OCI-M1 (cell line): ENCODE data around the gene STING1.
A peak's percentile ranks its signal among the peaks of the same experiment; 100 is the strongest.
"Not testable (repeated sequence)": the region's sequence is repeated elsewhere in the genome, so short reads cannot be mapped to it uniquely, and the experiment has no call there.

Experiments used
- DNase-seq: peaks from one replicate; lab custom pipeline; 2025; lab: John Stamatoyannopoulos, UW

Gene STING1

DNA sequence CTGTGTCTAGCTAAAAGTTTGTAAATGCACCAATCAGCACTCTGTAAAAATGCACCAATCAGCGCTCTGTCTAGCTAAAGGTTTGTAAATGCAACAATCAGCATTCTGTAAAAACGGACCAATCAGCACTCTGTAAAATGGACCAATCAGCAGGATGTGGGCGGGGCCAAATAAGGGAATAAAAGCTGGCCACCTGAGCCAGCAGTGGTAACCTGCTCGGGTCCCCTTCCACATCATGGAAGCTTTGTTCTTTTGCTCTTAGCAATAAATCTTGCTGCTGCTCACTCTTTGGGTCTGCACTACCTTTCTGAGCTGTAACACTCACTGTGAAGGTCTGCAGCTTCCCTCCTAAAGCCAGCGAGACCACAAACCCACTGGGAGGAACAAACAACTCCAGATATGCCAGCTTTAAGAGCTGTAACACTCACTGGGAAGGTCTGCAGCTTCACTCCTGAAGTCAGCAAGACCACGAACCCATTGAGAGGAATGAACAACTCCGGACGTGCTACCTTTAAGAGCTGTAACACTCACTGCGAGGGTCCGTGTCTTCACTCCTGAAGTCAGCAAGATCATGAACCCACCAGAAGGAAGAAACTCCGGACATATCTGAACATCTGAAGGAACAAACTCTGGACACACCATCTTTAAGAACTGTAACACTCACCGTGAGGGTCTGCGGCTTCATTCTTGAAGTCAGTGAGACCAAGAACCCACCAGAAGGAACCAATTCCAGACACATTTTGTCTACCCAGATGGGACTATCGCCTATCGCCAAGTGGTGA lies 20.7 kb upstream of the STING1 start:
- DNase-seq: not testable (repeated sequence)

DNA sequence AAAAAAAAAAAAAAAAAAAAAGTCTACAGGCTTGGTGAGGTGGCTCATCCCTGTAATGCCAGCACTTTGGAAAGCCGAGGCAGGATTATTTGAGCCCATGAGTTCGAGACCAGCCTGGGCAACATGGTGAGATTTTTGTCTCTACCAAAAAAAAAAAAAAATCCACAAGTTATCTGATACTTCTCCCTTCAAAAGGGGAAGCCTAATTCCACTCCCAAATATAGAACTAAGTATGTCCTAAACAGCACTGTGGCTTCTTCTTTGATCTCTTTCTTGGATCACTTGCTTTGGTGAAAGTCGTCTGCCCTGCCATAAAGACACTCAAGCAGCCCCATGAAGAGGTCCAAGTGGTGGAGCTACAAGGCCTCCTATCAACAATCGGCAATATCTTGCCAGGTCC lies 18.8 kb upstream of the STING1 start:
- peak; percentile 25 for DNase-seq

DNA sequence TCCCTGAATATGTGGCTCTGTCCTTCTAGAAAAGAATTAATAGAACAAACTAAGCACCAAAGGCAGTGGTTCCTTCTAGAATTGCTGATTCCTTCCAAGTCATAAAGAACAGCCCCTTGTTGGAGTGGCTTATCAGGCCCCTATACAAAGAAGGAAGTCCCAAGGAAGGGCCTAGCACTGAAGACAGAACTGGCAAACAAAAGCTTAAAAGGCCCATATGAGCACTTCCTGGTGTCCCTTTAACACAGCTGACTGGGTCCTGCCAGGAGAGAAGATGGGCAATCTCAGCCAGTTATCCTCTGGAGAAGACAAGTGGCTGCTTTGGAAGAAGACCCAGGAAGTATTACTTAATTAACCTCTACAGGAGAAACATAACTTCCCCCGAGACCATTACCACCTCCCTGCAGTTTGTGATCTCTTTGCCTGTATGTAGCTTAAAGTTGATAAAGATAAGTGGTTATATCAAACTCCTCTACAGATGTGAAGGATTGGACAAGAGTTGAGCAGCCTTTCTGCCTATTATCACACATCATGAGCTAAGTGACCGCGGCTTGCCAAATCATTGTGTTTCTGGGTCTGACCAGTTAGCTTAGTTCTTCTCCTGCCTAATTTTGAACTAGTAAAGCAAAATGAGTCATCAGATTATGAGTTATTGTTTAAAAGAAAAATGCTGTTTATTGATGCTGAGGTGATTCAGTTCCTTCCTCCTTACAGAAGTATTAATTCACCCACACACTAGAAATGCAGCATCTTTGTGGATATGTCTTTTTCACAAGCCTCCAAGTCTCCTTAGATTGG lies 13.3 kb upstream of the STING1 start:
- DNase-seq: peak; percentile 68

DNA sequence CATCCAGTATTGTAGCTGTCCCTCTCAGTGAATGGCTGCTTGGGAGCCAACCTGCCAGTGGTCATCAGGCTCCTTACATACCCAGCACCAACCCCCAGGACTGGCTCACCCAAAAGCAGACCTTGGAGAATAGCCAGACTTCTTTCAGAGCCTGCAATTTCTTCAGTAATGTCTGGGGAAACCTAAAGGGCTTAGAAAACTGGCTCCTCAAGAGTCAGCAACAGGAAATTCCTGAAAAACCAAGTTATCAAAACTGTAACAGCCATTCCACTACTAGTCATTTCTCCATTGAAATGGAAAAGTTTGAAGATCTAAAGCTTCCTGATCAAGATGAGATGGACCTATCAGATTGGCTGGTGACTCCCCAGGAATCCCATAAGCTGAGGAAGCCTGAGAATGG lies 12.3 kb upstream of the STING1 start:
- DNase-seq: no peak

DNA sequence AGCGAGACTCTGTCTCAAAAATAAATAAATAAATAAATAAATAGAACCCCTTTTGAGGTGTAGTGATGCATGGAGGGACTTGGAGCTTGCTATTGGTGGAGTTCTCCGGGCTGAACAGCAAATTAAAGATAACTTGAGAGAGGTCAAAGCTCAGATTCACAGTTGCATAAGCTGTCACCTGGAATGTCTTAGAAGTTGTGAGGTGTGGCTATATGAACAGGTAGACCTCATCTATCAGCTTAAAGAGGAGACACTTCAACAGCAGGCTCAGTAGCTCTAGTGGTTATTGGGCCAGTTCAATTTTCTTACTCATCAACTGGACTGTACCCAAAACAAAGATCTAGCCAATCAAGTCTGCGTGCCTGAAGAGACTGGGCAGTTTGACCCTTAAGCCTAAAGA lies 11.7 kb upstream of the STING1 start:
- DNase-seq: no peak

DNA sequence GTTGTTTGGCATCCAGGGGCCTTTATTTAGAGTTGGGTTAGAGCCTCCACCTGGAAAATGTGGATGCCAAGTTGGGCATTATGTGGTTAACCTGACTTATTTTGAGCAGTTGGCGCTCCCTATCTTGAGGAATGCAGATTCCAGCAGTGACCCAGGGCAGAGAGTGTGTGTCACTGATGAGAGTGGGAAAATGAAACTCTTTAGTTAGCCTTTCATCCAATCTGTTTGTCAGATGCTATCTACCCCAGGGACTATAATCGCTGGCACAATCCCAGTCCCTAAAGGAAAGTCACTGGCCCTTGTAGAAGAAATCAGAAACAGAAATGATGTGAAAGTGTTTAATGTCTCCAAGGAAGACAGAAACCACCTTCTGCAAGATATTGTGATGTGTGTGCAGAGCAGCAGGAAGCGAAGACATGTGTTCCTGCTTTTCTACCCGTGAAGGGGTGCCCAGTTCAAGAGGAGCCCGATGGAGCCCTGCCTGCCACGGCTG lies 10.2 kb upstream of the STING1 start:
- DNase-seq: peak; percentile 43

DNA sequence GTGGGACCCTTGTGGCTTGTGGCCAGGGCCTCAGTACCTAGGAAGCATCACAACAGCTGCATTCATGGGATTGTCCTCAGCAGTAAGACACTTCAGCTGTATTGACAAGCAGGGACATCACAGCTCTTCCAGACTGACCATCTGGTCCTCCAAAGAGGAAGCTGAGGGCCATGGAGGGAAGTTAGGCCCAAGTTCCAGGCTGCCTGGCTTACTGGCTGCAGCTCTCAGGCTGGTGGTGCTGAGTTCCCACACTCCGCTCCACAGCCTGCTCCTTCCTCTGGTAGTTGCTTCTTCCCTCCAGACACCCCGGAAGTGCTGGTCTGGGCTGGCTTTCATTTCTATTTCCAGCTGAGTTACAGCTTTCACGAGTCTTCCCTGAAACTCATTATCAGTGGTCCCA lies 5.7 kb upstream of the STING1 start:
- DNase-seq: peak; percentile 19

DNA sequence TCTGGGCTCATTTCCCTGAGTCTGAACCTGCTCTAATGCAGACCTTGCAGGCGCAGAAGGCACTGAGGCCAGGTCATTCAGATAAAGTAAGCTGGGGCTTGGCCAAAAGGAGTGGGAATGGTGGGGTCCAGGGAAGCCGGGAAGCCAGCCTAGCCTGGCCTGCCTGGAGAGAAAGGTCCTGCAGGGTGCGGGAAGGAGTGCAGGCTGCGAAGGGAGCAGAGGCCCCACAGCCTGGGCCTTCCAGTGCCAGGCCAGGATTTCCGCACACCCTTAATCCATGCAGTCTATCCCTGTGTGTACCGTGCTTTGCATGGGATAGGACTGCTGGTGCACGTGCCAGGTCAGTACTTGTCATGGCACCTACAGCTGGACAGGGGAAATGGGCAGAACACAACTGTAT lies 3.6 kb upstream of the STING1 start:
- DNase-seq: no peak

DNA sequence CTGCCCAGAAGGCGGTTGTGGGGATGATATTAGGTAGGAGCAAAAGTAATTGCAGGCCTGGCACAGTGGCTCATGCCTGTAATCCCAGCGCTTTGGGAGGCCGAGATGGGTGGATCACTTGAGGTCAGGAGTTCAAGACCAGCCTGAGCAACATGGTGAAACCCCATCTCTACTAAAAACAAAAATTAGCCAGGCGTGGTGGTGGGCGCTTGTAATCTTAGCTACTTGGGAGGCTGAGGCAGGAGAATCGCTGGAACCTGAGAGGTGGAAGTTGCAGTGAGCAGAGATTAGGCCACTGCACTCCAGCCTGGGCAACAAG lies 291 bp upstream of the STING1 start:
- not testable (repeated sequence) for DNase-seq

DNA sequence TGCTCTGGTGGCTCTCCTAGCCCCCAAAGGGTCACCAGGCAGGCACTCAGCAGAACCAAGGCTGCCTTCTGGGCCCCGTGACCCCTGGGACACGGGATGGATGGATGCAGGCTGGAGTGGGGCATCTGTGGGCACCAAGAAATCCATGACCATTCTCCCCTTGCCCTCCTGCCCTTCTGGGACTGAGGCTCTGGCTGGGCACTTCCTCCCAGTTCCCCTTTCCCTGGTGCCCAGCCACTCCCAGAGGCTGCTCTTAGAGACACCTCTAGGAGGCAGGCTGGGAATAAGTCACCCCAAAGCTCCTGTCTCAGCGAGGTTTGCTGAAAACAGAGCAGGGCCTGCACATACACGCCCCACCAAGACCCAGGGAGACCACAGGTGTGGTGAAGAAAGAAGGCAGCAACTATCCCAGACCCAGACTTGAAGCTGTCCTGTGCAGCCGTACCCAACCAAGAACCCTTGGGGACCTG lies 943 bp downstream of the STING1 start:
- DNase-seq: peak; percentile 74

DNA sequence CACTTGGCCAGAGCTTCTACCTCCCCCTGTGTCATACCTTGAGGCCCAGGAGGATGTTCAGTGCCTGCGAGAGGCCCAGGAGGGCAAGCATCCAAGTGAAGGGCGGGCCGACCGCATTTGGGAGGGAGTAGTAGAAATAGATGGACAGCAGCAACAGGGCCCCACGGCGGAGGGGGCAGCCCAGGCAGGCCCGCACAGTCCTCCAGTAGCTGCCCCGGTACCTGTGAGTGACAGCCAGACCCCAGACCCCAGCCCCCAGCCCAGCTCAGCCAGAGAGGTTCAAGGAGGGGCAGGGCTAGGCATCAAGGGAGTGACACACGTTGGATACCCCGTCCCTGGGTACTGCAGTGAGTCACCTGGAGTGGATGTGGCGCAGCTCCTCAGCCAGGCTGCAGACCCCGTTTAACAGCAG lies 1.4 kb downstream of the STING1 start:
- DNase-seq: peak; percentile 54

DNA sequence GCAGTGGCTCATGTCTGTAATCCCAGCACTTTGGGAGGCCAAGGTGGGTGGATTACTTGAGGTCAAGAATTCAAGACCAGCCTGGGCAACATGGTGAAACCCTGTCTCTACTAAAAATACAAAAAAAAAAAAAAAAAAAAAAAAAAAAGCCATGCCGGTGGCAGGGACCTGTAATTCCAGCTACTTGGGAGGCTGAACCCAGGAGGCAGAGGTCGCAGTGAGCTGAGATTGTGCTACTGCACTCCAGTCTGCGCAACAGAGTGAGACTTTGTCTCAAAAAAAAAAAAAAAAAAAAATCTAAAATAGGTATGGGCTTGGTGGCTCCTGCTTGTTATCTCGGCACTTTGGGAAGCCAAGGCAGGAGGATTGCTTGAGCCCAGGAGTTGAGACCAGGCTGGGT lies 2.8 kb downstream of the STING1 start:
- not testable (repeated sequence) for DNase-seq

DNA sequence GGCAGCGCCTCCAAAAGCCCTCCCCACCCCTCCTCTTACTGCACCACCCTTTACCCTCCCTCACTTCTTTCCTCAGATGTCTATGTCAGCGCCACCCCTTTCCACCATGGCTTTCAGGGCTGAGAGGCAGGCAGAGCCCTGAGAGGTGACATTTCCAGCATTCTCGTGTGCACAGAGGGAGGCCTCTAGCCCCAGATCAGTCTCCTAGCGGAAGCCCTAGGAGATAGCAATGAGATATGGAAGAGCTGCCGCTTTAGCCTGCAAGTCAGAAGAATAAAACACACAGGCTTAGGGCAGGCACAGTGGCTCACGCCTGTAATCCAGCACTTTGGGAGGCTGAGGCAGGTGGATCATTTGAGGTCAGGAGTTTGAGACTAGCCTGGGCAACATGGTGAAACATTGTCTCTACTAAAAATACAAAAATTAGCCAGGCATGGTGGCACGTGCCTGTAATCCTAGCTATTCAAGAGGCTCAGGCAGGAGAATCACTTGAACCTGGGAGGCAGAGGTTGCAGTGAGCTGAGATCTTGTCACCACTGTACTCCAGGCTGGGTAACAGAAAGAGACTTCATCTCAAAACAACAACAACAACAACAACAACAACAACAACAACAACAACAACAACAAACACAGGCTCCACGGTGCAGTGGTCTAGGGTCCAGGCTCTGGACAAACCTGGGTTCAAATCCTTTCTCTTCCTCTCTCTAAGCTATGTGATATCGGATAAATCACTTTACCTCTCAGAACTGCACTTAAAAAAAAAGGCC lies 3.7 kb downstream of the STING1 start:
- DNase-seq: peak; percentile 63

DNA sequence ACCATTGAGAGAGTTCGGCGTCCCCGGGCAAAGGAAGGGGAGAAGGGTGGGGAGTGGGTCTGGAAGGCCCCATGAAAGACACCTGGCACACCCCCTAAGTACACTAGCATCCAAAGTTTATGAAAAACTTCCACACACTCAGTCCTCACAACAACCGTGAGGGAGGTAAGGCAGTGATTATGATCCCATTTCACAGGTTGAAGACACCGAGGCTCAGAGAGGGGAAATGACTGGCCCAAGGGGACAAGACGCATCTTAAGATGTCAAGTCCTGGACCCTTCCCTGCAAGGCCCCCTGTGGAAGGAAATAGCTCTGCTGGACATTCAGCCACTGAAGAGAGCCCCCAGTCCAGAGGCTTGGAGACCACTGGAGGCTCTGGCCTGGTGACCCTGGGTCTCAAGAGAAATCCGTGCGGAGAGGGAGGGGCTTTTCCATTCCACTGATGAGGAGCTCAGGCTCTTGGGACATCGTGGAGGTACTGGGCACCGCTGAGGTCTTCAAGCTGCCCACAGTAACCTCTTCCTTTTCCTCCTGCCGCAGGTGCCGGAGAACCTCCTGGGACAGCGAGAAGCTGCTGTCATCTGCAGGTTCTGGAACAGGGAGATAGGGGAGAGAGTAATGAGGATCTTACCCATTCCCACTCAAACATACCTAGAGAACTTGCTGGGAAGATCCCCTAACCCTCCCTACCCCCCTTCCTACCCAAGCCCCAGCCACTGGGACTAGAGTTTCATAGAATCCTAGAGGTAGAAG lies 6.5 kb downstream of the STING1 start:
- DNase-seq: peak; percentile 40

DNA sequence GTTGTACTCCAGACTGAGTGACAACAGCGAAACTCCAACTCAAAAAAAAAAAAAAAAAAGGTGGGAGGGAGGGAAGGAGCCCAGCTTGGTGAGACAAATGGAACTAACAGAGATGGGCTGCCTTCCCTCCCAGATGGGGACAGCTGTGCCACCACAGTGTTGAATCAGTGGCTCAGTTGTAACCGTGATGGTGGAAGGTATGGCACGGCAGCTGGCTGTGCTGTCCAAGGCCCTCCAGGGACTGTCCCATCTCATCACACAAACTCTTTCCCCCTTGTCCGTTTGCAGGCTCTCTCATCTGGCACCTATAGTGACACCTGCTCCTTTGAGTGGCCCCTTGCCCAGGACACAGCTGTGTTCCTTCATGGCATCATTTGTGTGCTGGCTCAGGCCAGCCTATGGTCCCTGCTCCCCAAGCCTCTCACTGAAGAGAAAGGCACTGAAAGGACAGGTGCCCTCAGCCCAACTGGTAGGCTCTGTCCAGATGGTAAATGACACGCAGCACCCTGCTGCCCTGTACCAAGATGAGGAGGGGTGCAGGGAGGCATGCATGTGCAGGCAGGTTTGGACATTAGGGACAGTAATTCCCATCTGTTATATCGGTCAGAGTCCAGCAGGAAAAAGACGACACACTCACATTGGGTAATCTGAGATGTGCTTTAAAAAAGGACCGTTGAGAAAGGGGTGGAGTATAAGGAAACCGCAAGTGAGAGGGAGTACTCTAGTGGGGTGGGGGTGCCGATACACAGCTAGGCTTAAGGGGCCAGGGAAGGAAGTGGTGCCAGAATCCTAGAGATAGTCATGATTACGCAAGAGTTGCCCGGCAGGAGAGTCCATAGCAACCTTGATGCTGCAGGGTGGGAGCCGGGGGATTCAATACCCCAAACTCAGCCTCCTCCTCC lies 7.4 kb downstream of the STING1 start:
- DNase-seq: peak; percentile 97

DNA sequence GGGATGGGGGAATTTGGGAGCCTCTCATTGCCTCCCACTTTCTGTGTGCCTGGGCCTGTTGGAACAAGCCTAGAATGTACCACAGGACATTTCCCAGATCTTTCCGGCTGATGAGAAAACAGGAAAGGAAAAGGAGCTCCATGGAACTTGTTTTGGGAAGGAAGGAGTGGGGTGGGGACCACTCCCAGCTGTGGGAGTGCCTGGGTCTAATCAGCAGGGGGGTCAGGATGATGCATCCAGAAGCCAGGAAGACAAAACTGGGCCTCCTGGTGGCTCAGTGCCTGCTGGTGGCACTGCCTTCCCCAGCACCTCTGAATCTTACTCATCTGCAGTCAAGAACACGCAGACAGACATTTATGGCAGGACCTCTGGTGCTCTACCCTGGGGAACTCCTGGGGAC lies 9.0 kb downstream of the STING1 start:
- no peak for DNase-seq

DNA sequence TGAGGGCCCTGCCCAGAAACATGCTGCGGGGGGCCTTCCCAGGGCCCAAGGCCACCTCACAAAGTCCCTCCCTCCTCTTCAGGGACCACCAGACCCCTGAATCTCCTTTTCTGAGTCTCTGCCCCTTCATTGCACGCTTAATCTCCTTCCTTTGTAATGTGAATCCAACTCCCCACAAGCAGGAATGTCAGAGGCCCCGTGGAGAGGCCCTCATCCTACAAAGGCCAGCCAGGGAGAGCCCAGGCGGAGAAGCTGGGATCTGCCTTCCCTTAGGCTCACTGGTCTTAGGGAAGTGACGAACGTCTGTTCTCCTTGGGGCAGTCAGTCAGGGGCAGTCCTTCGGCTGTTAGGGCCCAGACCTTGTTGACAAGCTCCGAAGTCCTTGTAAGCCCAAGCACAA lies 9.5 kb downstream of the STING1 start:
- DNase-seq: no peak

DNA sequence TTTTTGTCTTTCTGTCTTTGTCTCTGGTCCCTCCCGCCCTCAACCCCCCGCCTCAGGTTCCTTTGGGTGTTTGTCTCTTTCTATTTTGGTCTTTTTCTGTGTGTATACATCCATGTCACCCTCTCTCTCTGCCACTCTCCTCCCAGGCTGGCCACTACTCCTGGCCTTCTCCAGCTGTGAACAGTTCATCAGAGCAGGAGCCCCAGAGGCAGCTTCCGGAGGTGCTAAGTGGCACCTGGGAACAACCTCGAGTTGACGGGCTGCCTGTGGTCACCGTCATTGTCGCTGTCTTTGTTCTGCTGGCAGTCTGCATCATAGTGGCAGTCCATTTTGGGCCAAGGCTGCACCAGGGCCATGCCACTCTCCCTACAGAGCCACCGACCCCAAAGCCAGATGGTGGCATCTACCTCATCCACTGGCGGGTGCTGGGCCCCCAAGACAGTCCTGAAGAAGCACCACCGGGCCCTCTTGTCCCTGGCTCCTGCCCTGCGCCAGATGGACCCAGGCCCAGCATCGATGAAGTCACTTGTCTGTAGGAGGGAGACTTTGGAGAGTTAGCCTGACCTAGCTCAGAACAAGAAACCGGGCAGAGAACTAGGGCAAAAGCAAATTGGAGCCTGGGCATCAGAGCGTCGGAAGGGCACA lies 10.1 kb downstream of the STING1 start:
- DNase-seq: no peak

DNA sequence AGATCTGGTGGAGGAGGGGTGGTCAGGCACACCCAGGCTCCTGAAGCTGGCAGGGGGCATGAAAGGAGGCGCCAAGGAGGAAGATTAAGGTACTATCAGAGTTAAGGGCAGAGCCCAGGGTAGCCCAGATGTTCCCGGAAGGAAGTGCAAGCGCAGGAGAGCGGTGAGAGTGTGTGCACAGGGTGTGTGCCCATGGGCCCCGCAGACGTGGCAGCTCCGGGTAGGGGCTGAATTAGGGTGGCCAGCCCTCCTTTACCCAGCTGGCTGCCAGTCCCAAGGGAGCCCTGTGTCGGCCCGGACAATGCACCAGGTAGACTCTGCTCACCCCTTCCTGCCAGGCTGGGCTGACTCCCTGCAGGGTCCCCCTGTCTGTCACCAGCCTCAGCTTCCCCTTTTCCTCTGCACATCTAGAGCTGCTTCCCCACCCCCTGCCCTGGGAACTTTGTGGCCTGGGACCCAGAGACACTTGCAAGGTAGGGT lies 11.7 kb downstream of the STING1 start, which contains the start of gene SMIM33:
Gene SMIM33, plus strand, starts transcription at position 184 of the 480 bp plus-strand sequence. Its CDS starts 118 bp downstream, at position 302.
- DNase-seq: no peak

DNA sequence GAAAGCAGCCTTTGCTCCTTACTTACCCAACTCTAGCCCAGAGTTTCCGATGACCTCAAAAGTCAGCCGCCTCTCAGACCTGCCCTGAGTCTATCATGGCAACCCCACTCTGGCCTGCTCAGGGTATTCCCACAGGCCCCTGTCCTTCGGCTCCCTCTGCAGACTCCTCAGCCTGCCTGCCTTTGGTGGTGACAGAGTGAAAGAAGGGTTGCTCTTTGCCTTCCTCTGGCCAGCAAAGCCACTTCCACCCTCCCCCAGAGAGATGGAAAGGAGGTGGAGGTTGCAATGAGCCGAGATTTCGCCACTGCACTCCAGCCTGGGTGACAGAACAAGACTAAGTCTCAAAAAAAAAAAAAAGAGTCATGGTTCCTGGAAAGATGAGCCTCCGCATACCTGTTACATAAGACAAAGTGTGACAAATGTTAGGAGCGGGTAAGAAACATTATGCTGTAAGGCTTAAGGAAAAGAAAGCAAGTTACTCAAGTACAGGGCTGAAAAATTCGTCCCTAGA lies 14.1 kb downstream of the STING1 start:
- peak; percentile 45 for DNase-seq
